ENCODE data around the gene TOM1.

Gene TOM1

DNA sequence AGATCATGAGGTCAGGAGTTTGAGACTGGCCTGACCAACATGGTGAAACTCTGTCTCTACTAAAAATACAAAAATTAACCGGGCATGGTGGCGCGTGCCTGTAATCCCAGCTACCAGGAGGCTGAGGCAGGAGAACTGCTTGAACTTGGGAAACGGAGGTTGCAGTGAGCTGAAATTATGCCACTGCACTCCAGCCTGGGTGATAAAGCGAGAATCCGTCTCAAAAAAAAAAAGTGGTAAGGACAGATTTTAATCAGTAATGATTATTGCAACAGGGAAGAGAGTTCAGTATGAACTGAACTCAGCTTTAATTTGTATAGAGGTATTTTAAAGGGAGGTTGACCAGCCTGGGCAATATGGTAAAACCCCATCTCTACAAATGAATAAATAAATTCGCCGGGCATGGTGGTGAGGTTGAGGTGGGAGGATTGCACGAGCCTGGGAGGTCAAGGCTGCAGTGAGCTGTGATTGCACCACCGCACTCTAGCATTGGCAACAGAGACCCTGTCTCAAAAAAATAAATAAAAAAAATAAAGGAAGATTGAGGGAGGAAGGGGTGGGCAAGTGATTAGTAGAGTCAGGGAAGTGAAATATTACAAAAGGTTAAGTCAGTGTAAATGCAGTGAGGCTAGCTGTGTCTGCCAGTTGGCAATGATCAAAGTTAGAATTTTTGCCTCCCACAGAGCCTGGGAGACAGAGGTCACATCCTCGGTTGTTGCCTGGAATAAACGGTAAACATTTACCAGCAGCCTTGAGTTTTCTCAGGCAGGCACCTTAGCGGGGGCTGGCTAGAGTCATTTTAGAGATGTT is 97.6 kb downstream of the TOM1 start:
- no peak overlapping the region for H3K4me3 ChIP-seq
- peaks cover 0 to 26% (median 0%) of the 10 kb centered on the region in 11 experiments; a peak in 6 of 22 replicates for H4K20me1 ChIP-seq
- H3K27ac ChIP-seq: peak overlapping the region; percentile 21 to 98 (median 83); a peak in 21 of 22 replicates
- peak overlapping the region in 10 of 11 experiments; percentile 5 to 71 (median 65); a peak in 17 of 22 replicates for H3K9ac ChIP-seq
- TF ChIP-seq Cebpa-rat (IDR thresholded peaks at IDR 0.05): no peak
- H3K4me2 ChIP-seq: peak overlapping the region; percentile 17 to 86 (median 56); a peak in 20 of 22 replicates
- no peaks in the 10 kb centered on the region for H3K27me3 ChIP-seq
- peaks cover 53 to 82% (median 63%) of the 10 kb centered on the region in 10 experiments for H3K4me1 ChIP-seq
- H3K9me3 ChIP-seq (replicated peaks in 1 of 11): no peaks in the 10 kb centered on the region
- peaks cover 6 to 29% (median 16%) of the 10 kb centered on the region in 11 experiments; a peak in 18 of 22 replicates for H3K36me3 ChIP-seq

Measured in BLaER1 treated with 17β-estradiol and CSF1 and Interleukin-3, amounts not matched to agents 10 nM and 100 nM (cell line).